Measurements from ENCODE around the gene RGS11. TPM values are rescaled to one million over a fixed set of nuclear protein-coding genes. Genes with fewer than 3 reads are reported as not detected.
"Not testable (repeated sequence)": the region's sequence is repeated elsewhere in the genome, so short reads cannot be mapped to it uniquely, and the experiment has no call there.

The RGS11 gene
- total and polyA plus RNA-seq, 4 donors = 0.51 to 1.6 (median 0.77) TPM; not detected in 1

DNA sequence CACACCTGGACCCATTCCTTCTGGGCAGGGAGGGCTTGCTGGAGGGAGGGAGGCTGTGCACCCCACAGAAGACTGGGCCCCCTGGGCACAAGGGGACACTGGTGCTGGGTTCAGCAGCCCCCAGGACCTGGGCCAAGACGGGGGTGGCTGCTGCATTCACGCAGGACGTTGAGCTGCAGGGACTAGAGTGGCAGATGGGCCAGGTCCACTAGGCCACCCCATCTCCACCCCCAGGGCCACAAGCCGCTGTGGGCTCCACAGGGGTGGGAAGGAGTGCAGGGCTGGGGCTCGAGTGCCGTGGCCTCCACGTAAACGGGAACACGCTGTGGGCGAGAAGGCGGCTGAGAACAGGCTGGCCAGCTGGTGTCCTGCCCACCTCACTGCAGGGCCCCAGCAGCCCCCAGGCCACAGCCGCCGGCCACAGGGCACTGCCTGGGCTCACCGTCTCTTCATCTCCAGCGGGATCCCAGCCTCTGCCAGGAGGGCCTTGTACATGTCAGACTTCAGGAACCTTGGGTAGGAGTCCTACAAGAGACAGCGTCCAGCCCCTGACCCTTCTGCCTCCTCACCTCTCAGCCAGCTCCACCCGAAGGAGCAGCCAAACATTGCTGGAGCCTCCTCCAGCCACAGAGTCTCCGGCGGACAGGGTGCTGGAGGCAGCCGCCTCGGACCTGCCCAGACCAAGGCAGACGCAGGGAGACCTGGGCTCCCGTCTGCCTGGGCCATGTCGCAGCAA lies 6.5 kb downstream of the RGS11 start (continued):
- TF ChIP-seq GABPA (IDR thresholded peaks at IDR 0.05 in 1 of 2, conservative IDR thresholded peaks at IDR 0.05 in 1 of 2) (no peak), JUND (IDR thresholded peaks at IDR 0.05) (no peak), RAD21 (IDR thresholded peaks at IDR 0.05) (no peak), YY1 (IDR thresholded peaks at IDR 0.05) (no peak), FOXA2 (IDR thresholded peaks at IDR 0.05) (no peak)

DNA sequence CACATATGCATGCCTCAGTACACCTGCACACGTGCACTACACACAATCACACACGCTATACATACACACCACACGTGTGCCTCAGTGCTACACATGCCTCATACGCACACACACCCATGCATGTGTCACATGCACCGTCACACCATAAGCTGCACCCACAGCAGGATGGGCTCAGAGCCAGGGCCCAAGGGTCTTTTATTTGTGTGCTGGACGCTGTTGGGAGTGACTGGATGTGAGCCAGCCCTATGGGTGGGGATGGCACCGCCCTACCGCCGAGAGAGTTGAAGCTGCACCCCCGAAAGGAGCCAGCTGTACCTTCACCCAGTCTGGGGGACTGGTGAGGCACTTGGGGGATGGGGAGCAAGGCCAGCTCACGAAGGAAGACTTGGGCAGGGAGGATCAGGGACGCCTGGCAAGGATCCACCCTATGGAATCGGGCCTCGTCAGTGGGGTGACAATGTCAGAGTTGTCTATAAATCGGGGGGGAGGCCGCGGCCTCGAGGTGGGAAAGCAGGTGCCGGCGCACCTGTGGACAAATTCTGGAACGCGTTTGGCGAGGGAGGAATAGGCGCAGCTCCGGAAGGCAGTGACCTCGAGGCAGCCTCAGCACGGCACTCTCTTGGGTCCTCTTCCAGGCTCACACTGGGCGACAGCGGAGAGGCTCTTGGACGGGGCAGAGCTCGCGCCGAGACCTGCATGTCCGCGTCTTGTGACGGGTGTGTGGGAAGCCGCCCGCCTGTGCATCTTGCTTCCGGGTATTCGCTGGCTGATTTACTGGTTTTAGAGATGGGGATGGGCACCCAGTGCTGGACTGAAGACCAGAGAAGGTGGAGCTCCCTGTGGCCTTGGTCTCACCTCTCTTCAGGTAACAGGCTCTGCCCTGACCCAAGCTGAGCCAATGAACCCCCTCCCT lies 7.3 kb downstream of the RGS11 start:
- Histone ChIP-seq H3K27ac (ENCODE audit: low read depth in 1 of 2, low read length in 2 of 2) (no peak overlapping the region), H3K4me1 (ENCODE audit: control insufficient read depth in 4 of 4, insufficient read depth in 4 of 4, low read length in 3 of 4) (no peaks in the 10 kb centered on the region), H3K36me3 (ENCODE audit: control insufficient read depth in 4 of 4, insufficient read depth in 3 of 4, low read depth in 1 of 4, low read length in 3 of 4) (peaks cover 0 to 14% (median 5%) of the 10 kb centered on the region in 4 donors), H3K27me3 (ENCODE audit: control insufficient read depth in 4 of 4, insufficient read depth in 4 of 4, low read length in 3 of 4) (no peaks in the 10 kb centered on the region), H3K4me3 (ENCODE audit: low read depth in 1 of 3, low read length in 3 of 3) (no peak overlapping the region), H3K9ac (ENCODE audit: low read depth in 1 of 2, low read length in 2 of 2) (no peak overlapping the region), H3K9me3 (ENCODE audit: control insufficient read depth in 4 of 4, low read length in 3 of 4) (no peaks in the 10 kb centered on the region)
- TF ChIP-seq JUND (IDR thresholded peaks at IDR 0.05) (no peak), HNF4G (IDR thresholded peaks at IDR 0.05) (no peak), YY1 (IDR thresholded peaks at IDR 0.05) (no peak), RAD21 (IDR thresholded peaks at IDR 0.05) (no peak), NR2F2 (IDR thresholded peaks at IDR 0.05) (no peak), FOXA1 (IDR thresholded peaks at IDR 0.05) (no peak), FOXA2 (IDR thresholded peaks at IDR 0.05) (no peak), HNF4A (conservative IDR thresholded peaks at IDR 0.05) (no peak), RXRA (IDR thresholded peaks at IDR 0.05) (no peak), GABPA (IDR thresholded peaks at IDR 0.05 in 1 of 2, conservative IDR thresholded peaks at IDR 0.05 in 1 of 2) (no peak), TAF1 (conservative IDR thresholded peaks at IDR 0.05) (no peak), SP1 (IDR thresholded peaks at IDR 0.05) (no peak), EGR1 (IDR thresholded peaks at IDR 0.05; ENCODE audit: low read depth in 2 of 2) (no peak)
- TF ChIP-seq, protein P1, sequence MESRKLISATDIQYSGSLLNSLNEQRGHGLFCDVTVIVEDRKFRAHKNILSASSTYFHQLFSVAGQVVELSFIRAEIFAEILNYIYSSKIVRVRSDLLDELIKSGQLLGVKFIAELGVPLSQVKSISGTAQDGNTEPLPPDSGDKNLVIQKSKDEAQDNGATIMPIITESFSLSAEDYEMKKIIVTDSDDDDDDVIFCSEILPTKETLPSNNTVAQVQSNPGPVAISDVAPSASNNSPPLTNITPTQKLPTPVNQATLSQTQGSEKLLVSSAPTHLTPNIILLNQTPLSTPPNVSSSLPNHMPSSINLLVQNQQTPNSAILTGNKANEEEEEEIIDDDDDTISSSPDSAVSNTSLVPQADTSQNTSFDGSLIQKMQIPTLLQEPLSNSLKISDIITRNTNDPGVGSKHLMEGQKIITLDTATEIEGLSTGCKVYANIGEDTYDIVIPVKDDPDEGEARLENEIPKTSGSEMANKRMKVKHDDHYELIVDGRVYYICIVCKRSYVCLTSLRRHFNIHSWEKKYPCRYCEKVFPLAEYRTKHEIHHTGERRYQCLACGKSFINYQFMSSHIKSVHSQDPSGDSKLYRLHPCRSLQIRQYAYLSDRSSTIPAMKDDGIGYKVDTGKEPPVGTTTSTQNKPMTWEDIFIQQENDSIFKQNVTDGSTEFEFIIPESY (IDR thresholded peaks at IDR 0.05) = no peak
- TF ChIP-seq, protein P2, sequence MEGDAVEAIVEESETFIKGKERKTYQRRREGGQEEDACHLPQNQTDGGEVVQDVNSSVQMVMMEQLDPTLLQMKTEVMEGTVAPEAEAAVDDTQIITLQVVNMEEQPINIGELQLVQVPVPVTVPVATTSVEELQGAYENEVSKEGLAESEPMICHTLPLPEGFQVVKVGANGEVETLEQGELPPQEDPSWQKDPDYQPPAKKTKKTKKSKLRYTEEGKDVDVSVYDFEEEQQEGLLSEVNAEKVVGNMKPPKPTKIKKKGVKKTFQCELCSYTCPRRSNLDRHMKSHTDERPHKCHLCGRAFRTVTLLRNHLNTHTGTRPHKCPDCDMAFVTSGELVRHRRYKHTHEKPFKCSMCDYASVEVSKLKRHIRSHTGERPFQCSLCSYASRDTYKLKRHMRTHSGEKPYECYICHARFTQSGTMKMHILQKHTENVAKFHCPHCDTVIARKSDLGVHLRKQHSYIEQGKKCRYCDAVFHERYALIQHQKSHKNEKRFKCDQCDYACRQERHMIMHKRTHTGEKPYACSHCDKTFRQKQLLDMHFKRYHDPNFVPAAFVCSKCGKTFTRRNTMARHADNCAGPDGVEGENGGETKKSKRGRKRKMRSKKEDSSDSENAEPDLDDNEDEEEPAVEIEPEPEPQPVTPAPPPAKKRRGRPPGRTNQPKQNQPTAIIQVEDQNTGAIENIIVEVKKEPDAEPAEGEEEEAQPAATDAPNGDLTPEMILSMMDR (IDR thresholded peaks at IDR 0.05; ENCODE audit: low read depth, low read length, missing input control) = no peak
- TF ChIP-seq, protein P3, sequence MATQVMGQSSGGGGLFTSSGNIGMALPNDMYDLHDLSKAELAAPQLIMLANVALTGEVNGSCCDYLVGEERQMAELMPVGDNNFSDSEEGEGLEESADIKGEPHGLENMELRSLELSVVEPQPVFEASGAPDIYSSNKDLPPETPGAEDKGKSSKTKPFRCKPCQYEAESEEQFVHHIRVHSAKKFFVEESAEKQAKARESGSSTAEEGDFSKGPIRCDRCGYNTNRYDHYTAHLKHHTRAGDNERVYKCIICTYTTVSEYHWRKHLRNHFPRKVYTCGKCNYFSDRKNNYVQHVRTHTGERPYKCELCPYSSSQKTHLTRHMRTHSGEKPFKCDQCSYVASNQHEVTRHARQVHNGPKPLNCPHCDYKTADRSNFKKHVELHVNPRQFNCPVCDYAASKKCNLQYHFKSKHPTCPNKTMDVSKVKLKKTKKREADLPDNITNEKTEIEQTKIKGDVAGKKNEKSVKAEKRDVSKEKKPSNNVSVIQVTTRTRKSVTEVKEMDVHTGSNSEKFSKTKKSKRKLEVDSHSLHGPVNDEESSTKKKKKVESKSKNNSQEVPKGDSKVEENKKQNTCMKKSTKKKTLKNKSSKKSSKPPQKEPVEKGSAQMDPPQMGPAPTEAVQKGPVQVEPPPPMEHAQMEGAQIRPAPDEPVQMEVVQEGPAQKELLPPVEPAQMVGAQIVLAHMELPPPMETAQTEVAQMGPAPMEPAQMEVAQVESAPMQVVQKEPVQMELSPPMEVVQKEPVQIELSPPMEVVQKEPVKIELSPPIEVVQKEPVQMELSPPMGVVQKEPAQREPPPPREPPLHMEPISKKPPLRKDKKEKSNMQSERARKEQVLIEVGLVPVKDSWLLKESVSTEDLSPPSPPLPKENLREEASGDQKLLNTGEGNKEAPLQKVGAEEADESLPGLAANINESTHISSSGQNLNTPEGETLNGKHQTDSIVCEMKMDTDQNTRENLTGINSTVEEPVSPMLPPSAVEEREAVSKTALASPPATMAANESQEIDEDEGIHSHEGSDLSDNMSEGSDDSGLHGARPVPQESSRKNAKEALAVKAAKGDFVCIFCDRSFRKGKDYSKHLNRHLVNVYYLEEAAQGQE (IDR thresholded peaks at IDR 0.05) = no peak
- TF ChIP-seq, protein P4, sequence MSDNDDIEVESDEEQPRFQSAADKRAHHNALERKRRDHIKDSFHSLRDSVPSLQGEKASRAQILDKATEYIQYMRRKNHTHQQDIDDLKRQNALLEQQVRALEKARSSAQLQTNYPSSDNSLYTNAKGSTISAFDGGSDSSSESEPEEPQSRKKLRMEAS (IDR thresholded peaks at IDR 0.05) = no peak
- 68% methylated on average over 40 of the region's 40 CpGs for WGBS
- no peak for DNase-seq (ENCODE audit: low spot score)

DNA sequence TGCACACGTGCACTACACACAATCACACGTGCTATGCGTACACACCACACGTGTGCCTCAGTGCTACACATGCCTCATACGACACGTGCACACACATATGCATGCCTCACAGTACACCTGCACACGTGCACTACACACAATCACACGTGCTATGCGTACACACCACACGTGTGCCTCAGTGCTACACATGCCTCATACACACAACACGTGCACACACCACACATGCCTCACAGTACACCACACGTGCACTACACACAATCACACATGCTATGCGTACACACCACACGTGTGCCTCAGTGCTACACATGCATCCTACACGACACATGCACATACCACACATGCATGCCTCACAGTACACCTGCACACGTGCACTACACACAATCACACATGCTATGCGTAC lies 8.2 kb downstream of the RGS11 start:
- peaks cover 0 to 19% (median 7%) of the 10 kb centered on the region in 4 donors for H3K36me3 ChIP-seq (ENCODE audit: control insufficient read depth in 4 of 4, insufficient read depth in 3 of 4, low read depth in 1 of 4, low read length in 3 of 4)
- not testable (repeated sequence) for H3K9me3 ChIP-seq (ENCODE audit: control insufficient read depth in 4 of 4, low read length in 3 of 4); H3K4me1 ChIP-seq (ENCODE audit: control insufficient read depth in 4 of 4, insufficient read depth in 4 of 4, low read length in 3 of 4); H3K27me3 ChIP-seq (ENCODE audit: control insufficient read depth in 4 of 4, insufficient read depth in 4 of 4, low read length in 3 of 4); H3K9ac ChIP-seq (ENCODE audit: low read depth in 1 of 2, low read length in 2 of 2); H3K4me3 ChIP-seq (ENCODE audit: low read depth in 1 of 3, low read length in 3 of 3); H3K27ac ChIP-seq (ENCODE audit: low read depth in 1 of 2, low read length in 2 of 2); DNase-seq (ENCODE audit: low spot score)
- 88% methylated on average over 17 of the region's 17 CpGs for WGBS

All from liver (tissue), 9 donors.